Measurements from ENCODE around the gene CKAP2L. TPM values are rescaled to one million over a fixed set of nuclear protein-coding genes. Genes with fewer than 3 reads are reported as not detected.

Gene CKAP2L
- total RNA-seq, 1 donor from 2014 or later: 2.1 TPM

GRCh38 chr2:112737542-112738232, 26.7 kb downstream of the CKAP2L start:
- no peak overlapping the region for H3K9ac ChIP-seq (ENCODE audit: low read length)
- no peak overlapping the region for H3K4me3 Mint-ChIP-seq (ENCODE audit: unreplicated experiment)
- no peaks in the 10 kb centered on the region for H3K9me3 Mint-ChIP-seq (ENCODE audit: unreplicated experiment)
- peak overlapping the region; percentile 17 for H3K4me2 ChIP-seq (ENCODE audit: low read length)
- TF ChIP-seq CTCF (IDR thresholded peaks at IDR 0.05; ENCODE audit: insufficient read depth, low read depth, low read length): no peak
- no peak for TF ChIP-seq EZH2 (IDR thresholded peaks at IDR 0.05; ENCODE audit: insufficient read depth, low read length)
- H2AFZ ChIP-seq (ENCODE audit: low read depth, low read length): no peak overlapping the region
- no peaks in the 10 kb centered on the region for H3K4me1 Mint-ChIP-seq (ENCODE audit: low read depth, unreplicated experiment)
- H3K27me3 ChIP-seq (ENCODE audit: insufficient read depth, low read length): peaks cover under 1% of the 10 kb centered on the region
- no peaks in the 10 kb centered on the region for H3K79me2 ChIP-seq (ENCODE audit: insufficient read depth, low read length)
- peaks cover 19% of the 10 kb centered on the region for H3K36me3 ChIP-seq (ENCODE audit: insufficient read depth, low read length)
- peaks cover 10% of the 10 kb centered on the region for H3K27me3 Mint-ChIP-seq (ENCODE audit: low read depth, unreplicated experiment)
- H3K9me3 ChIP-seq (ENCODE audit: insufficient read depth, low read depth, low read length): no peaks in the 10 kb centered on the region
- H3K4me1 ChIP-seq (ENCODE audit: insufficient read depth, low read length): peaks cover 4% of the 10 kb centered on the region
- no peak overlapping the region for H3K4me3 ChIP-seq (ENCODE audit: insufficient read depth, low read depth, low read length)
- H3K27ac Mint-ChIP-seq (ENCODE audit: unreplicated experiment): no peak overlapping the region
- peak overlapping the region; percentile 8 for H3K27ac ChIP-seq (ENCODE audit: low read depth, low read length)
- FAIRE-seq (no peak), DNase-seq (ENCODE audit: low read depth) (no peak)
- no peaks in the 10 kb centered on the region for H4K20me1 ChIP-seq (ENCODE audit: insufficient read depth, low read length)
- H3K36me3 Mint-ChIP-seq (ENCODE audit: low read depth, unreplicated experiment): no peaks in the 10 kb centered on the region

GRCh38 chr2:112733871-112734270, 30.5 kb downstream of the CKAP2L start:
- H3K9me3 ChIP-seq (ENCODE audit: insufficient read depth, low read depth, low read length): no peaks in the 10 kb centered on the region
- H3K4me1 Mint-ChIP-seq (ENCODE audit: low read depth, unreplicated experiment): no peaks in the 10 kb centered on the region
- peaks cover 4% of the 10 kb centered on the region for H3K27me3 ChIP-seq (ENCODE audit: insufficient read depth, low read length)
- no peak overlapping the region for H3K4me3 ChIP-seq (ENCODE audit: insufficient read depth, low read depth, low read length)
- no peaks in the 10 kb centered on the region for H3K79me2 ChIP-seq (ENCODE audit: insufficient read depth, low read length)
- H3K4me1 ChIP-seq (ENCODE audit: insufficient read depth, low read length): peaks cover 4% of the 10 kb centered on the region
- no peak overlapping the region for H3K4me2 ChIP-seq (ENCODE audit: low read length)
- no peak overlapping the region for H3K27ac Mint-ChIP-seq (ENCODE audit: unreplicated experiment)
- DNase-seq (ENCODE audit: low read depth) (no peak), FAIRE-seq (no peak)
- no peaks in the 10 kb centered on the region for H4K20me1 ChIP-seq (ENCODE audit: insufficient read depth, low read length)
- no peak overlapping the region for H3K4me3 Mint-ChIP-seq (ENCODE audit: unreplicated experiment)
- no peaks in the 10 kb centered on the region for H3K36me3 Mint-ChIP-seq (ENCODE audit: low read depth, unreplicated experiment)
- H3K36me3 ChIP-seq (ENCODE audit: insufficient read depth, low read length): peaks cover 6% of the 10 kb centered on the region
- peaks cover 20% of the 10 kb centered on the region for H3K27me3 Mint-ChIP-seq (ENCODE audit: low read depth, unreplicated experiment)
- H2AFZ ChIP-seq (ENCODE audit: low read depth, low read length): no peak overlapping the region
- no peak overlapping the region for H3K27ac ChIP-seq (ENCODE audit: low read depth, low read length)
- TF ChIP-seq EZH2 (IDR thresholded peaks at IDR 0.05; ENCODE audit: insufficient read depth, low read length) (no peak), CTCF (IDR thresholded peaks at IDR 0.05; ENCODE audit: insufficient read depth, low read depth, low read length) (no peak)
- no peak overlapping the region for H3K9ac ChIP-seq (ENCODE audit: low read length)
- H3K9me3 Mint-ChIP-seq (ENCODE audit: unreplicated experiment): no peaks in the 10 kb centered on the region

- Histone ChIP-seq H4K20me1 (ENCODE audit: insufficient read depth, low read length) (no peaks in the 10 kb centered on the region), H3K27ac (ENCODE audit: low read depth, low read length) (no peak overlapping the region), H3K27me3 (ENCODE audit: insufficient read depth, low read length) (peaks cover 4% of the 10 kb centered on the region), H3K9ac (ENCODE audit: low read length) (no peak overlapping the region), H3K4me2 (ENCODE audit: low read length) (no peak overlapping the region), H2AFZ (ENCODE audit: low read depth, low read length) (no peak overlapping the region), H3K9me3 (ENCODE audit: insufficient read depth, low read depth, low read length) (no peaks in the 10 kb centered on the region), H3K4me3 (ENCODE audit: insufficient read depth, low read depth, low read length) (no peak overlapping the region), H3K79me2 (ENCODE audit: insufficient read depth, low read length) (no peaks in the 10 kb centered on the region), H3K4me1 (ENCODE audit: insufficient read depth, low read length) (peaks cover 4% of the 10 kb centered on the region), H3K36me3 (ENCODE audit: insufficient read depth, low read length) (peaks cover 5% of the 10 kb centered on the region)
- FAIRE-seq: no peak
- peaks cover 4% of the 10 kb centered on the region for H3K4me1 Mint-ChIP-seq (ENCODE audit: low read depth, unreplicated experiment)
- no peaks in the 10 kb centered on the region for H3K9me3 Mint-ChIP-seq (ENCODE audit: unreplicated experiment)
- no peak for DNase-seq (ENCODE audit: low read depth)
- H3K27me3 Mint-ChIP-seq (ENCODE audit: low read depth, unreplicated experiment): peaks cover 21% of the 10 kb centered on the region
- H3K27ac Mint-ChIP-seq (ENCODE audit: unreplicated experiment): no peak overlapping the region
- TF ChIP-seq EZH2 (IDR thresholded peaks at IDR 0.05; ENCODE audit: insufficient read depth, low read length): no peak
- no peak for TF ChIP-seq CTCF (IDR thresholded peaks at IDR 0.05; ENCODE audit: insufficient read depth, low read depth, low read length)
- no peaks in the 10 kb centered on the region for H3K36me3 Mint-ChIP-seq (ENCODE audit: low read depth, unreplicated experiment)
- H3K4me3 Mint-ChIP-seq (ENCODE audit: unreplicated experiment): no peak overlapping the region
These were observed 31.0 kb downstream of the CKAP2L start for GRCh38 chr2:112733456-112733855.

Data from astrocyte (in vitro differentiated cells and primary cell).